NOMO-1 treated with DMSO at 0.1 percent for 48 hours (cell line): Measurements from ENCODE around the gene NBEA.
"Not testable (repeated sequence)": the region's sequence is repeated elsewhere in the genome, so short reads cannot be mapped to it uniquely, and the experiment has no call there.

Experiments
- DNase-seq: peaks from one replicate; lab custom pipeline; 2025; ENCODE audit not compliant: unreplicated experiment; lab: John Stamatoyannopoulos, UW

The NBEA gene

DNA sequence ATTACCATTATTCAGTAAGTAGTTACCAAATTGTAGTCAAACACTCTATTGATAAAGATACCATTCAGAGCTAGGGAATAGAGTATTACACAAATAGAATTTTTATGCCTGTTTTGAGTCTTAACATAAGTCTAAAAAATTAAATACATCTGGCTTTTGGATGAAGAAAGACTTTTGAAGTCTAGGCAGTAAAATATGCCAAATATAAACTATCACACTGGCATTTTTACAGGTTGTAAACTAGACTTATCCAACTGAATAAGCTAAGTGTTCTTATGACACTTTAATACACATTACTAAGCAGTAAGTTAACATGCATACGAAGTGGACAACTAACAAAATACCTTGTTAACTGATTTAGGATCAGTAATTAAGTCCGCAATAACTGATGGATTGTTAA, 425.5 kb downstream of the NBEA start:
- DNase-seq, result no peak

- no peak for DNase-seq
Observed at GRCh38 chr13:35378939-35379338, 436.9 kb downstream of the NBEA start.

- DNase-seq, result no peak
Observed at GRCh38 chr13:35379663-35380062, 437.6 kb downstream of the NBEA start.

- no peak for DNase-seq
Observed at GRCh38 chr13:35387682-35388250, 445.7 kb downstream of the NBEA start.

DNA sequence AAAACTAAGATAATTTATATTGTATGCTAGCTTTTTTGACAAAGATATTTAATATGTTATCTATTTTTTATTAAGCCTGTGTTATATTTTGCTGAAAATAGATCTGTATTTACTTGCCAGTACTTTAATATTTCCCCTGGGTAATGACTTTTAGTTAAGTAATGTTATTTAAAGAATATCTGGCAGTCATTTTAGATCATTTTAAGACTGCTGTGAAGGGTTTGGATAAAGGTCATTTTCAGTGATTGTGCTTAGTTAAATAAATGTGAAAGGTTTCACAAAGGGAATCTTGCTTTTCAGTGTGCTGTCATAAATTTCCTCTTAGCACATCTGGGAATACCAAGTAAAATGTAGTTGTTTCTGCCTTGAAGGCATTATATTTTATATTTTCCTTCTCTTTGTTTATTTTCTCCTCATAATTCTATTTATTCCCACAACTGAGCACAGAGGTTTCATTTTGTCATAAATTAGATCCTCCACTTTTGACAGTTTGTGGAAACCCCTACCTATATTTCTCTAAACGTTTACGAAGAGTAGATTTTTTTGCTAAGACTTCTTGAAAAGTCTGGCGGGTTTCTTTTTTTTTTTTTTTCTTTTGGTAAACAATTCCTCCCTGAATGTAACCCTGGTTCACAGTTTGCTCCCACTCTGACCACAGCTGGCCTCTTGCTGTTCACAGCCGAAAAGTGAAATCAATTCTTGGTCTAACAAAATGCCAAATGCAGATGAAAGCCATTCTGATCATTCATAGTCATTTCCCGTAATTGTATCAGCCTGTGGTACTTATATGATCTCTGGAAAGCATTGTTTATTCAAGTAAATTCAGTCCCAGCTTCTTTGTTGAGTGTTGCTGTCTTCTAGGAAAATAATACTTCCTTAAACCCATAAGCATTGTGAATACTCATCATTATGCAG, 446.6 kb downstream of the NBEA start:
- DNase-seq, result no peak

DNA sequence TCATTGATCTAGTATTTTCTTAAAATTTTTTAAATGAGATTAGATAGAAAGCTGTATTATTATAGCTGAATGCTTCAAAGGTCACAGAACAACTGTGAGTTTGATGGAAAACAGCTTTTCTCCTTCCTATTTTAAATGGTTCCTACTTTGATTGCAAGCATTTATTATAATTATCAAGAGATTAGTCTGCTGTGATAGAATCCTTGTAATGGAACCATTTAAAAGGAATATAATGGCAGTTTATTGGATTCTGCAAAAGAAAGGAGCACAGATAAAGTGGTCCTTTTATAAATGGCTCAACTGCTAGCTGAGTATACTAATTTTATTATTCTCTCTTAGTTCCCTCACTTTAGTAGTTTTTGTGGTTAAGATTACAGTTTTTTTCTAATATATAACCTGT, 447.5 kb downstream of the NBEA start:
- DNase-seq, result no peak

DNA sequence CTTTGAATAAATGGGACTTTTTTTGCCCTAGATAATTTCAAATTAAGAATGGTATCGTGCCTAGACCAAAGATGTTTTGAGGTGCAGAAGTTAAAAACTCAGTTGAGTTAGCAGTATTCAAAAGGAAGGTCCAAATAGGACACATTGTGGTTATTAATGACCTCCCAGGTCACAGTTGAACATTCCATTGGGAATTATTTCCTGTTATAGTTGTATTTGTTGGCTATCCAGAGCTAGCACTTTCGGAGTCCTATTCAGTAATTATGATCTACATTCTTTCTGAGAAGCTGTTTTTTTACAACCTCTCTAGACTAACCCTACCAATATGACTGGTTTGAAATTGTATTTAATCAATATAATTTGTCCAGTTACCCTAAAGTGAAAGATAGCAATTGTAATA, 450.7 kb downstream of the NBEA start:
- no peak for DNase-seq

DNA sequence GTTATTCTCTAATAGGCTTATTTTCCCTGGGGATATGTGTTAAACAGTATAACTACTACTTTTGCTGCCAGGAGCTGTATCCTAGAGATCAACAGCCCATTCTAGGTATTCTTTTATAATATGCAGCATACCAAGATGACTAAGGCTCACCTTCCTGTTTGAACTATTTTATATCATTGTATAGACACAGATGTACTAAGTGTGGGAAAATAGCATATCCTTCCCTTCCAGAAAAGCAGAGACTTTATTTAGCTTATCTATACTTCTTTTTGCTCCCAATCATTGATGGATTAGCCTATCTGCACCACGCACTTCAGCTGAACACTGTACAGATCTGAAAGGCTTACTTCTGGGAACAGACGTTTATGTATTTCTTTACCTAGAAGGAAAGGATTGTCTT, 451.8 kb downstream of the NBEA start:
- no peak for DNase-seq

GRCh38 chr13:35408285-35408684, 466.2 kb downstream of the NBEA start:
- DNase-seq, result not testable (repeated sequence)

- no peak for DNase-seq
Observed at GRCh38 chr13:35411059-35411744, 469.1 kb downstream of the NBEA start.

- no peak for DNase-seq
Observed at GRCh38 chr13:35448465-35448864, 506.4 kb downstream of the NBEA start.

GRCh38 chr13:35449821-35450220, 507.8 kb downstream of the NBEA start:
- DNase-seq, result no peak

DNA sequence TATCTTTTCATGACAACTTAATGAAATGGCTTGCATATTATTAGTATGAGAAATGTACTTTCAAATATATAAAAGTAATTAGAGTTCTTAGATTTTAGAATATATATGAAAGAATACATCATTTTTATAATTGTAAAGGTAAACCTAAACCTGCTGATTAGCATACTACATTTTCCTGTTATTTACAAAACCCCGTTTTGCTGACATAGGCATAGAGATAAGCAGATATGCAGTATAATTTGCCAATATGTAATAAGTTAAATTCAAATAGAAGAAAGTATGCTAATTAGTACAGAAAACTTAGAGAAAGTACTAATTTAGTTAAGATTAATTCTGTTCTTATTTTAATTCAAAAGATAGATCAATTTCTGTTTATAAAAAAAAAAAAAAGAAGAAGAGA, 513.0 kb downstream of the NBEA start:
- no peak for DNase-seq

DNA sequence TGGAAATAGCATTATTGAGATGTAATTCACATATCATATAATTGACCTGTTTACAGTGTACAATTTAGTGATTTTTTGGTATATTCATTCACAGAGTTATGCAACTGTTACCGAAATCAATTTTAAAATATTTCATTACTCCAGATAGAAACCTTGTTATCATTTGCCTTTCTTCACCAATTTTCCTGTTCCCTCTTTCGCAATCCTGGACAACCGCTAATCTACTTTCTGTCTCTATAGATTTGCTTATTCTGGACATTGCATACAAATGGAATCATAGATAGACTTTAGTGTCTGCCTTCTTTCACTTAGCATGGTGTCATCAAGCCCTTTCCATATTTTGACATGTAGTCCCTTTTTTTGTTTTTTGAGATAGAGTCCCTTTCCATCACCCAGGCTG, 515.2 kb downstream of the NBEA start:
- DNase-seq, result no peak

GRCh38 chr13:35460061-35460460, 518.0 kb downstream of the NBEA start:
- no peak for DNase-seq

GRCh38 chr13:35465371-35465770, 523.3 kb downstream of the NBEA start:
- DNase-seq, result no peak

- DNase-seq, result no peak
Observed at GRCh38 chr13:35468195-35468594, 526.1 kb downstream of the NBEA start.

DNA sequence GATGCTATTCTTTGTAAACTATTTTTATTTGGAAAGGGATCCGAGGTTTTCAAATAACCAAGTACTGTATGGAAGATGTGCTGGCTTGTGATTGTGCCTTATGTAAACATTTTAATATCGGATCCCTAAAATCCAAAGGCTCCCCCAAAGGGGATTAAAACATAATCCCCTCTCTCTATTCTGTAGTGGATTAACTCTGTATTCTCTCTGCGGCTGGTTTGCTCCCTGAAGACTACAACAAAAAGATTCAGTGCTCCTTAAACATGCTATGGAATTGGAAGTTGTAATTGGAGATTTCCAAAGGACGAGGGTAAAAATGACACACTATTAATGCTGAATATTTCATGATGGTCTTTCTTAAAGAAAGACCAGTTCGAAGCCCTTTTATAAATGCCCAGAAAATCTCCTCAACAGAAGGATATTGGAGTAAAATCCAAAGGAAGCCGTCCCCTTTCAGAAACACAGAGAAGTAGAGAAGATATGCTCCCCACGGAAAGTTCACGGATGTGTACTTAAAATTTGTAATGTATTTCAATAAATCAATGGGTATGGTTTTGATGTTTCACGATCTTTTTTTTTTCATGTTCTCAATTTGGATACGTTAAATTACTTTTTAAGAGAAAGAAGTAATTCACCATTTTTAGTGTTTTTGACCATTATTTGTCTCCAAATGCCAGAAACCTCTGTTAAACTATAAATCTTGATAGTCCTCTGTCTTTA, 527.9 kb downstream of the NBEA start:
- DNase-seq, result no peak

DNA sequence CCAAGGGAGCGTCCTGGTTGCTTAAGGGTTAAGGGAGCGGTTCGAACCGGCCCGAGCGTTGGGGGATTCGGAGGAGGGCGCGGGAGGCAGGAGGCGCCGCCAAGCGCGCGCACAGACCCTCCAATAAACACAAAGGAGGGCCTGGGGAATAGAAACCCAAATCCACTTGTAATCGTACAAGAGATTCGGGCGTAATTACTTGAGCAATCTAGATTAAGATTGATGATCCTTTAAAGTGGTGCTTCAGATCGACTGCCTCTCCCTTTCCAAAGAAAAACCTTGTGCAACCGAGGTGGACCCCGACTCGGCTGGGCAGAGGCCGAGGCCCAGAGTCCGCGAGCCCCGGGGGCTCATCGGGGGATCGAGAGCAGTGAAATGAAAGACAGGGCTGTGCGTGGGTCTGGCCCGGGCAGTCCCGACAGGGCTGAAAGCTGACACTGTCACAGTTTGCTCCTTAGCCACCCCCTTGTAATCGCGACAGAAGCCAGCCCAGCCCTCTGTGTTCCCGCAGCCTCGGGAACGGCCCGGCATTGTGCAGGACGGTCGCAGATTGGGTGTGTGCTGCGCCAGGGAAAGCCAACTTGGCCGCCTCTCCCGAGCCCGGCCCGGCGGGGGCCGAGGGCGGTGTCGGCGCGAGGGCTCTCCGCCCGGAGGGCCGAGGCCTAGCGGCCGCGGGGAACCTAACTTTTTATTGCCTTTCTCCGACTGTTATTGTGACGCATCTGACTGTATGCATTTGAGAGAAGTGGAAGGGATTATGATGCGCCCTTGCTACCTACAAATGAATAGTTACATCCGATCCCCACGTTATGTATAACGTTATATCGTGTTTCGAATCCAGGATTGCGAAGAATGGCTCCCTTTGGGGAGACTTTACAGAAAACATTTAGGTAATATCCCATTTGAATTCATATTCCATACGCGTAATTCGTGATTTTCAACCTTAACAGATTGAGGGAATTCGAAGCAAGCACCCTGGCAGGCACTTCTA, 528.9 kb downstream of the NBEA start:
- DNase-seq, result no peak

GRCh38 chr13:35471706-35472322, 529.7 kb downstream of the NBEA start:
- no peak for DNase-seq
